ENCODE measurements around the gene PCDHB6. TPM values are rescaled to one million over a fixed set of nuclear protein-coding genes. Genes with fewer than 3 reads are reported as not detected.
"Not testable (repeated sequence)": the region's sequence is repeated elsewhere in the genome, so short reads cannot be mapped to it uniquely, and the experiment has no call there.

The PCDHB6 gene
- total RNA-seq, 1 donor from 2014 or later = 0.51 TPM

DNA sequence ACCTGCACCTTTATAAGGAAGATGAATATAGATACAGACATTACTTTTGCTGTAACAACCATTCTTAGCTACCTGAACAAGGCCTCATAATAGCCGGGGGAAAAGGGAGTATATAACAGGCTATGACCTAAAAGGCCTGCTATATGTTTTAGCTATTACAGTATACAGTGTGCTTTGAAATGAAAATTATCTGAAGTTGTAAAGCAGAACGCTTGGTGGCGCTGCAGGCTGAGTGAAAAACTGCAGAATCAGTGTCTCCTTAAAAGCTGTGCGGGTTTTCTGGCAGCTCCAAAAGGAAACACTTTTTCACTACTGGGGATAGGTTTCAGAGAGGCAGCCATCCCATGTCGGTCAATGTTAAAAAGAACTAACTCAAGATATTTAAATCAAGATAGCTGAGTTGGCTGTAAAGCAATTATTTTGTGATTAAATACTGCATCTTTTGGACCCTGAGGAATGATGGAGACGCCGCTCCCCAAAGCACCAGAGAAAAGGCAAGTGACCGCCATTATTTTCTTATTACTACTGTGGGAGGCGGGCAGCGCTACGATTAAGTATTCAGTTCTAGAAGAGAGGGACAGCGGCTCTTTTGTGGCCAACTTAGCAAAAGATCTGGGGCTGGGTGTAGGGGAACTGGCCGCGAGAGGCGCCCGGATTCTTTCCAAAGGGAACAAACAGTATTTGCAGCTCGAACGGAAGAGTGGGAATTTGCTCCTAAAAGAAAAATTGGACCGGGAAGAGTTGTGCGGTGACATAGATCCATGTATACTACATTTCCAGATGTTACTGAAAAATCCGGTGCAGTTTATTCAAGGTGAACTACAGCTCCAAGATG, 5.9 kb downstream of the PCDHB6 start:
- no peak for DNase-seq (ENCODE audit: missing footprints)
- ATAC-seq = no peak
- intact Hi-C loops (cut with DNase I) = no loop called here

DNA sequence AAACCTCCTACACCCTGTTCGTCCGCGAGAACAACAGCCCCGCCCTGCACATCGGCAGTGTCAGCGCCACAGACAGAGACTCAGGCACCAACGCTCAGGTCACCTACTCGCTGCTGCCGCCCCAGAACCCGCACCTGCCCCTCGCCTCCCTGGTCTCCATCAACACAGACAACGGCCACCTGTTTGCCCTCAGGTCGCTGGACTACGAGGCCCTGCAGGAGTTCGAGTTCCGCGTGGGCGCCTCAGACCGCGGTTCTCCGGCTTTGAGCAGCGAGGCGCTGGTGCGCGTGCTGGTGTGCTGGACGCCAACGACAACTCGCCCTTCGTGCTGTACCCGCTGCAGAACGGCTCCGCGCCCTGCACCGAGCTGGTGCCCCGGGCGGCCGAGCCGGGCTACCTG, 7.5 kb downstream of the PCDHB6 start:
- DNase-seq (ENCODE audit: missing footprints); intact Hi-C loops (cut with DNase I); ATAC-seq: not testable (repeated sequence)

DNA sequence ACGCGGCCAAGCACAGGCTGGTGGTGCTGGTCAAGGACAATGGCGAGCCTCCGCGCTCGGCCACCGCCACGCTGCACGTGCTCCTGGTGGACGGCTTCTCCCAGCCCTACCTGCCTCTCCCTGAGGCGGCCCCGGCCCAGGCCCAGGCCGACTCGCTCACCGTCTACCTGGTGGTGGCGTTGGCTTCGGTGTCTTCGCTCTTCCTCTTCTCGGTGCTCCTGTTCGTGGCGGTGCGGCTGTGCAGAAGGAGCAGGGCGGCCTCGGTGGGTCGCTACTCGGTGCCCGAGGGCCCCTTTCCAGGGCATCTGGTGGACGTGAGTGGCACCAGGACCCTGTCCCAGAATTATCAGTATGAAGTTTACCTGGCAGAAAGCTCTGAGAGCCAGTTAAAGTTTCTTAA, 8.0 kb downstream of the PCDHB6 start:
- ATAC-seq; intact Hi-C loops (cut with DNase I); DNase-seq (ENCODE audit: missing footprints): not testable (repeated sequence)

DNA sequence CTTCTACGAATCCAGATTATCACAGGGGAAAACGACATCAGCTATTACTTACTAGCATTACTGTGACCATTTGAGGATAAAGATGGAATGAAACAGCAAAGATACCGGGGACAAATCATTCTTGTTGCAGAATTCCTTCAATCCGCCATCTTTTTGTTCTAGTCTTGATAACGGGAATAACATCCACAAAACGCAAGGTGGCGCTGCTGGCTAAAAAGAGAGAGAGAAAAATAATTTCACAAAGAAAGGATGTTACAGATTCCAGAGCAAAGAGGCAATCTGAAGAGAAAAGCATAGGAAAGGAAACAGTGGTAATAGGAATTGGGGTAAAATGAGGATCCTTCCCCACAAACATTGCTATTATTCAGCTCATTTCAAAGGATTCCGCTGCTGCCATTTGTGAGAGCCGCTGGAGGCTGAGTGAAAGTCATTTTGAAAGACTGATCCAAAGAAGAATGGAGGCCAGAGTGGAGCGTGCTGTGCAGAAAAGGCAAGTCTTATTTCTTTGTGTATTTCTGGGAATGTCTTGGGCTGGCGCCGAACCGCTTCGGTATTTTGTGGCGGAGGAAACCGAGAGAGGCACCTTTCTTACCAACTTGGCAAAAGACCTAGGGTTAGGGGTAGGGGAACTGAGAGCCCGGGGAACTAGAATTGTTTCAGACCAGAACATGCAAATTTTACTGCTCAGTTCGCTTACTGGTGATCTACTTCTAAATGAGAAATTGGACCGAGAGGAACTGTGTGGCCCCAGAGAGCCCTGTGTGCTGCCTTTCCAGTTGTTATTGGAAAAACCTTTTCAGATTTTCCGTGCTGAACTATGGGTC, 22.7 kb downstream of the PCDHB6 start, which contains the start of gene PCDHB7:
TSS of gene PCDHB7 (plus strand) at position 264 of the 824 bp plus-strand sequence. CDS start at position 456, 192 bp downstream.
- DNase-seq (ENCODE audit: missing footprints) (no peak), ATAC-seq (no peak)
- intact Hi-C loops (cut with DNase I) = no loop called here

DNA sequence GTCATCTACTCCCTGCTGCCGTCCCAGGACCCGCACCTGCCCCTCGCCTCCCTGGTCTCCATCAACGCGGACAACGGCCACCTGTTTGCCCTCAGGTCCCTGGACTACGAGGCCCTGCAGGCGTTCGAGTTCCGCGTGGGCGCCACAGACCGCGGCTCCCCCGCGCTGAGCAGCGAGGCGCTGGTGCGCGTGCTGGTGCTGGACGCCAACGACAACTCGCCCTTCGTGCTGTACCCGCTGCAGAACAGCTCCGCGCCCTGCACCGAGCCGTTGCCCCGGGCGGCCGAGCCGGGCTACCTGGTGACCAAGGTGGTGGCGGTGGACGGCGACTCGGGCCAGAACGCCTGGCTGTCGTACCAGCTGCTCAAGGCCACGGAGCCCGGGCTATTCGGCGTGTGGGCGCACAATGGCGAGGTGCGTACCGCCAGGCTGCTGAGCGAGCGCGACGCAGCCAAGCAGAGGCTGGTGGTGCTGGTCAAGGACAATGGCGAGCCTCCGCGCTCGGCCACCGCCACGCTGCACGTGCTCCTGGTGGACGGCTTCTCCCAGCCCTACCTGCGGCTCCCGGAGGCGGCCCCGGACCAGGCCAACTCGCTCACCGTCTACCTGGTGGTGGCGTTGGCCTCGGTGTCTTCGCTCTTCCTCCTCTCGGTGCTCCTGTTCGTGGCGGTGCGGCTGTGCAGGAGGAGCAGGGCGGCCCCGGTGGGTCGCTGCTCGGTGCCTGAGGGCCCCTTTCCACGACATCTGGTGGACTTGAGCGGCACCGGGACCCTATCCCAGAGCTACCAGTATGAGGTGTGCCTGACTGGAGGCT, 24.6 kb downstream of the PCDHB6 start:
- intact Hi-C loops (cut with DNase I); DNase-seq (ENCODE audit: missing footprints); ATAC-seq: not testable (repeated sequence)

DNA sequence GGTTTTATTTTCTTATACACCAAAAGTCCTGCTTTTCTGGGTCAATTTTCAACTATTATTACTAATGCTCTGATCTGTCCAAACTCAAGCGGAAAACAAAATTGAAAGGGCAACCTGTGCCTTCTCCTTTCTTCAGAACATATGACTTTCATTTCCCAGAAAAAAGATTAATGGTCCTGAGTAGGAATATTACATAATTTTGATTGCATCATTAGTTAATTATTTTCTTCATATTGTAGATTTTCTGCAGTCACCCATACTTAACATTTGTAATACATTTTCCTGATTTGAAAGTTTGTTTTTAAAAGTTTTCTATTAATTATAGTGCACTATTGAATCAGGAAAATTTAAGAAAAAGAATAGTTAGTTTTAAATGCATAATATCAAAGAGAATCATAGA, 26.1 kb downstream of the PCDHB6 start:
- ATAC-seq (no peak), DNase-seq (ENCODE audit: missing footprints) (no peak)
- intact Hi-C loops (cut with DNase I) = no loop called here

DNA sequence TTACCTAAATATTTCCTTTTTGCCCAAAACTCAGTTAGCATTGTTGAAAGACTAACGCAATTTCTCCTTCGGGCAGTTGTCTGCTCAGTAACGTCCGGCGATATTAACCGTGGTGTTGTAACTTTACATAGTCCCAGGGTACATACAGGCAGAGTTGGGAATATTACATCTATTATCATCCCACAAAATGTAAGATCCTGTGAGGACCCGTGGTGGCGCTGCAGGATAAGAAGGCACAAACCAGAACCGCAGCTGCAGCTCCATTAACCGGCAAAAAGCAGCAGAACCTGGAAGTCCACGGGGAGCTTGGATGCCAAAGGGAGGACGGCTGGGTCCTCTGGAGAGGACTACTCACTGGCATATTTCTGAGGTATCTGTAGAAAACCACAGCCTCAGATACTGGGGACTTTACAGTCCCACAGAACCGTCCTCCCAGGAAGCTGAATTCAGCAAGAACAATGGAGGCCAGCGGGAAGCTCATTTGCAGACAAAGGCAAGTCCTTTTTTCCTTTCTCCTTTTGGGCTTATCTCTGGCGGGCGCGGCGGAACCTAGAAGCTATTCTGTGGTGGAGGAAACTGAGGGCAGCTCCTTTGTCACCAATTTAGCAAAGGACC, 27.8 kb downstream of the PCDHB6 start, which contains the start of gene PCDHB8:
TSS of gene PCDHB8 (plus strand) at position 214 of the 615 bp plus-strand sequence. CDS start at position 459, 245 bp downstream.
- DNase-seq (ENCODE audit: missing footprints); intact Hi-C loops (cut with DNase I): not testable (repeated sequence)
- ATAC-seq = peak; percentile 73

DNA sequence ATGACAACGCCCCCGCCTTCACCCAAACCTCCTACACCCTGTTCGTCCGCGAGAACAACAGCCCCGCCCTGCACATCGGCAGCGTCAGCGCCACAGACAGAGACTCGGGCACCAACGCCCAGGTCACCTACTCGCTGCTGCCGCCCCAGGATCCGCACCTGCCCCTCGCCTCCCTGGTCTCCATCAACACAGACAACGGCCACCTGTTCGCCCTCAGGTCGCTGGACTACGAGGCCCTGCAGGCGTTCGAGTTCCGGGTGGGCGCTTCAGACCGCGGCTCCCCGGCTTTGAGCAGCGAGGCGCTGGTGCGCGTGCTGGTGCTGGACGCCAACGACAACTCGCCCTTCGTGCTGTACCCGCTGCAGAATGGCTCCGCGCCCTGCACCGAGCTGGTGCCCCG, 29.5 kb downstream of the PCDHB6 start:
- DNase-seq (ENCODE audit: missing footprints); ATAC-seq; intact Hi-C loops (cut with DNase I): not testable (repeated sequence)

DNA sequence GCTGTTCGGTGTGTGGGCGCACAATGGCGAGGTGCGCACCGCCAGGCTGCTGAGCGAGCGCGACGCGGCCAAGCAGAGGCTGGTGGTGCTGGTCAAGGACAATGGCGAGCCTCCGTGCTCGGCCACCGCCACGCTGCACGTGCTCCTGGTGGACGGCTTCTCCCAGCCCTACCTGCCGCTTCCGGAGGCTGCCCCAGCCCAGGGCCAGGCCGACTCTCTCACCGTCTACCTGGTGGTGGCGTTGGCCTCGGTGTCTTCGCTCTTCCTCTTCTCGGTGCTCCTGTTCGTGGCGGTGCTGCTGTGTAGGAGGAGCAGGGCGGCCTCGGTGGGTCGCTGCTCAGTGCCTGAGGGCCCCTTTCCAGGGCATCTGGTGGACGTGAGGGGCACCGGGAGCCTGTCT, 30.0 kb downstream of the PCDHB6 start:
- DNase-seq (ENCODE audit: missing footprints); intact Hi-C loops (cut with DNase I); ATAC-seq: not testable (repeated sequence)

DNA sequence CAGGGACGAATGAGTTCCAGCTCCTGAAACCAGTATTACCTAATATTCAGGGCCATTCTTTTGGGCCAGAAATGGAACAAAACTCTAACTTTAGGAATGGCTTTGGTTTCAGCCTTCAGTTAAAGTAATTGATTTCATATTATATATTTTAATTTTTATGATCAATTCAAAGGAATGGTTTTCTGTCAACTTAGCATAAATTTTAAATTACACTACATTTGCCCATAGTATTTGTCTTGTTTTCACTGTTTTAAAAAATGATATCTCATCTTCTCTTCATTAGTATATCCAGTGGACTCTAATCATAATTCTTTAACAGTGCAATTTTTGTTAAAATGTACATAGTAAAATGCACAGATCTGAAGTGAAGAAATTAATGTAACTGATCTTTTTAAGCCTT, 30.5 kb downstream of the PCDHB6 start:
- intact Hi-C loops (cut with DNase I) = no loop called here
- no peak for ATAC-seq
- DNase-seq (ENCODE audit: missing footprints) = no peak

DNA sequence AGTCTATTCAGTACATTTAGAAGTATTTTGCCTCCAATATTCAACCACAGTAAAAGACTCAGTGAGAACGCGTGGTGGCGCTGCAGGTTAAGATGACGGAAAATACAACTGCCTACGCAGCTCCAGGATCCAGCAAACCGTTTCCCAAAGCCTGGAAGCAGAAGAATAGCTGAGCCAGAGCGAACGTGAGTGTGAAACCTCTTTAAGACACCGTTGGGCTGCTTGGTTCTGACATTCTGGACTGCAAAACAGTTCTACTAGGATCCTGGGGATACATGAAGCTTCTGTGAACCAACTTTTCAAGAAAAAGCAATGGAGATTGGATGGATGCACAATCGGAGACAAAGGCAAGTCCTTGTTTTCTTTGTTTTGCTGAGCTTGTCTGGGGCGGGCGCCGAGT, 32.4 kb downstream of the PCDHB6 start, which contains the start of gene PCDHB16:
TSS of gene PCDHB16 (plus strand) at position 140 of the 400 bp plus-strand sequence. CDS start at position 313, 173 bp downstream.
- ATAC-seq = no peak
- DNase-seq (ENCODE audit: missing footprints) = no peak
- intact Hi-C loops (cut with DNase I) = no loop called here

DNA sequence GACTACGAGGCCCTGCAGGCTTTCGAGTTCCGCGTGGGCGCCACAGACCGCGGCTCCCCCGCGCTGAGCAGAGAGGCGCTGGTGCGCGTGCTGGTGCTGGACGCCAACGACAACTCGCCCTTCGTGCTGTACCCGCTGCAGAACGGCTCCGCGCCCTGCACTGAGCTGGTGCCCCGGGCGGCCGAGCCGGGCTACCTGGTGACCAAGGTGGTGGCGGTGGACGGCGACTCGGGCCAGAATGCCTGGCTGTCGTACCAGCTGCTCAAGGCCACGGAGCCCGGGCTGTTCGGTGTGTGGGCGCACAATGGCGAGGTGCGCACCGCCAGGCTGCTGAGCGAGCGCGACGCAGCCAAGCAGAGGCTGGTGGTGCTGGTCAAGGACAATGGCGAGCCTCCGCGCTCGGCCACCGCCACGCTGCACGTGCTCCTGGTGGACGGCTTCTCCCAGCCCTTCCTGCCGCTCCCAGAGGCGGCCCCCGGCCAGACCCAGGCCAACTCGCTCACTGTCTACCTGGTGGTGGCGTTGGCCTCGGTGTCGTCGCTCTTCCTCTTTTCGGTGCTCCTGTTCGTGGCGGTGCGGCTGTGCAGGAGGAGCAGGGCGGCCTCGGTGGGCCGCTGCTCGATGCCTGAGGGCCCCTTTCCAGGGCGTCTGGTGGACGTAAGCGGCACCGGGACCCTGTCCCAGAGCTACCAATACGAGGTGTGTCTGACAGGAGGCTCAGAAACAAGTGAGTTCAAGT, 34.4 kb downstream of the PCDHB6 start:
- intact Hi-C loops (cut with DNase I); ATAC-seq; DNase-seq (ENCODE audit: missing footprints): not testable (repeated sequence)

DNA sequence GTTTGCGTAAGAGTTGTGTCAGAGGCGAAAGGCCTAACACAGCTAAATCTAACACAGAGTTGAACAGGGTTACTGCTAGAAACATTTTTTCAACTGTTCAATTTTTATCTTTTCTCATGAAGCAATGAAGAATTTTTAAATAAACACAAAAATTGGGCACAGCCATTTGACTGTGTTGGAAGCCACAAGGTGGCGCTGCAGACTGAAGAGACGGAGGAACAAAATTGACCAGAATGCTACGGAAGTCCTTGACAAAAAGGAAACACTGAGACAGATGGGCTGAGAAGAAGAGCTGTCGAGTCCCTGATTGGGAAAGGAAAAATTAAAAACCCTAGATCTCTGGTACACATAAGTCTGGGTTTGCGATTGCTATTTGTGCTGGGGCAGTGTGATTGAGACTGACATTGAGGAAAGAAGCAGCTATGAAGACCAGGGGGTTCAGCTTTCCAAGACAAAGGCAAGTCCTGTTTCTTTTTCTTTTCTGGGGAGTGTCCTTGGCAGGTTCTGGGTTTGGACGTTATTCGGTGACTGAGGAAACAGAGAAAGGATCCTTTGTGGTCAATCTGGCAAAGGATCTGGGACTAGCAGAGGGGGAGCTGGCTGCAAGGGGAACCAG, 37.1 kb downstream of the PCDHB6 start, which contains the start of gene PCDHB9:
TSS of gene PCDHB9 (plus strand) at position 265 of the 616 bp plus-strand sequence. CDS start at position 423, 158 bp downstream.
- intact Hi-C loops (cut with DNase I) = no loop called here
- ATAC-seq (no peak), DNase-seq (ENCODE audit: missing footprints) (no peak)

DNA sequence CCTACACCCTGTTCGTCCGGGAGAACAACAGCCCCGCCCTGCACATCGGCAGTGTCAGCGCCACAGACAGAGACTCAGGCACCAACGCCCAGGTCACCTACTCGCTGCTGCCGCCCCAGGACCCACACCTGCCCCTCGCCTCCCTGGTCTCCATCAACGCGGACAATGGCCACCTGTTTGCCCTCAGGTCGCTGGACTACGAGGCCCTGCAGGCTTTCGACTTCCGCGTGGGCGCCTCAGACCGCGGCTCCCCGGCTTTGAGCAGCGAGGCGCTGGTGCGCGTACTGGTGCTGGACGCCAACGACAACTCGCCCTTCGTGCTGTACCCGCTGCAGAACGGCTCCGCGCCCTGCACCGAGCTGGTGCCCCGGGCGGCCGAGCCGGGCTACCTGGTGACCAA, 38.8 kb downstream of the PCDHB6 start:
- intact Hi-C loops (cut with DNase I); DNase-seq (ENCODE audit: missing footprints); ATAC-seq: not testable (repeated sequence)

DNA sequence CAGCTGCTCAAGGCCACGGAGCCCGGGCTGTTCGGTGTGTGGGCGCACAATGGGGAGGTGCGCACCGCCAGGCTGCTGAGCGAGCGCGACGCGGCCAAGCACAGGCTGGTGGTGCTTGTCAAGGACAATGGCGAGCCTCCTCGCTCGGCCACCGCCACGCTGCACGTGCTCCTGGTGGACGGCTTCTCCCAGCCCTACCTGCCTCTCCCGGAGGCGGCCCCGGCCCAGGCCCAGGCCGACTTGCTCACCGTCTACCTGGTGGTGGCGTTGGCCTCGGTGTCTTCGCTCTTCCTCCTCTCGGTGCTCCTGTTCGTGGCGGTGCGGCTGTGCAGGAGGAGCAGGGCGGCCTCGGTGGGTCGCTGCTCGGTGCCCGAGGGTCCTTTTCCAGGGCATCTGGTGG, 39.3 kb downstream of the PCDHB6 start:
- intact Hi-C loops (cut with DNase I); ATAC-seq; DNase-seq (ENCODE audit: missing footprints): not testable (repeated sequence)

DNA sequence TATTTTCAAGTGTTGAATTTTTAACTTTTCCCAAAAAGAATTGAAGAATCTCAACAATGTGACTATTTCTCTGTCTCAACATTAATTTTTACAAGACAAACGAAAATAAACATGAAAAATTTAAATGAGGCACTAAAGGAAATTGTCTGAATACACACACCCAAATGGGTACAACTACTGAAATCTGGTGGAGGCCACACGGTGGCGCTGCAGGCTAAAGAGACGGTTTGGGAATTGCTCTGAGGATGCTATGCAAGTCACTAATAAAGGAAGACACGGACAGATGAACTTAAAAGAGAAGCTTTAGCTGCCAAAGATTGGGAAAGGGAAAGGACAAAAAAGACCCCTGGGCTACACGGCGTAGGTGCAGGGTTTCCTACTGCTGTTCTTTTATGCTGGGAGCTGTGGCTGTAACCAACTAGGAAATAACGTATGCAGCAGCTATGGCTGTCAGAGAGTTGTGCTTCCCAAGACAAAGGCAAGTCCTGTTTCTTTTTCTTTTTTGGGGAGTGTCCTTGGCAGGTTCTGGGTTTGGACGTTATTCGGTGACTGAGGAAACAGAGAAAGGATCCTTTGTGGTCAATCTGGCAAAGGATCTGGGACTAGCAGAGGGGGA, 42.4 kb downstream of the PCDHB6 start, which contains the start of gene PCDHB10:
TSS of gene PCDHB10 (plus strand) at position 244 of the 616 bp plus-strand sequence. CDS start at position 444, 200 bp downstream.
- ATAC-seq (no peak), DNase-seq (ENCODE audit: missing footprints) (no peak)
- intact Hi-C loops (cut with DNase I) = no loop called here

All from Right ventricle myocardium inferior (tissue), 1 donor.